ENCODE results near the gene DEPDC1.
"Not testable (repeated sequence)": the region's sequence is repeated elsewhere in the genome, so short reads cannot be mapped to it uniquely, and the experiment has no call there.

DEPDC1 gene

GRCh38 chr1:68476626-68477025 lies 20.3 kb downstream of the DEPDC1 start:
- not testable (repeated sequence) for DNase-seq

GRCh38 chr1:68473060-68473459 lies 23.8 kb downstream of the DEPDC1 start:
- no peak for DNase-seq

- peak in 1 of 2 donors; percentile 9 for DNase-seq
Observed at GRCh38 chr1:68470388-68470970, 26.4 kb downstream of the DEPDC1 start.

GRCh38 chr1:68464891-68465290 lies 32.0 kb downstream of the DEPDC1 start:
- no peak for DNase-seq

GRCh38 chr1:68460935-68461334 lies 35.9 kb downstream of the DEPDC1 start:
- DNase-seq = no peak

- DNase-seq = no peak
Observed at GRCh38 chr1:68459796-68460195, 37.1 kb downstream of the DEPDC1 start.

GRCh38 chr1:68459091-68459490 lies 37.8 kb downstream of the DEPDC1 start:
- no peak for DNase-seq

GRCh38 chr1:68456202-68456601 lies 40.7 kb downstream of the DEPDC1 start:
- DNase-seq = no peak

- no peak for DNase-seq
Observed at GRCh38 chr1:68454534-68454933, 42.3 kb downstream of the DEPDC1 start.

- DNase-seq = no peak
Observed at GRCh38 chr1:68453060-68453670, 43.7 kb downstream of the DEPDC1 start.

- no peak for DNase-seq
Observed at GRCh38 chr1:68449901-68450300, 47.0 kb downstream of the DEPDC1 start, which contains the start of gene RPE65. TSS of gene RPE65 (minus strand) at chr1:68449954. CDS start at chr1:68449905, 49 bp downstream.

- no peak for DNase-seq
Observed at GRCh38 chr1:68448365-68448764, 48.5 kb downstream of the DEPDC1 start.

- no peak for DNase-seq
Observed at GRCh38 chr1:68445709-68446108, 51.2 kb downstream of the DEPDC1 start.

- peak; percentile 5 to 11 for DNase-seq
Observed at GRCh38 chr1:68442822-68443556, 53.9 kb downstream of the DEPDC1 start.

- DNase-seq = no peak
Observed at GRCh38 chr1:68442006-68442405, 54.9 kb downstream of the DEPDC1 start.

- no peak for DNase-seq
Observed at GRCh38 chr1:68438310-68438709, 58.6 kb downstream of the DEPDC1 start.

GRCh38 chr1:68433395-68433794 lies 63.5 kb downstream of the DEPDC1 start:
- DNase-seq = no peak

GRCh38 chr1:68431076-68431475 lies 65.8 kb downstream of the DEPDC1 start:
- no peak for DNase-seq

- DNase-seq = no peak
Observed at GRCh38 chr1:68429233-68429808, 67.6 kb downstream of the DEPDC1 start.

GRCh38 chr1:68426594-68426993 lies 70.3 kb downstream of the DEPDC1 start:
- DNase-seq = no peak

Data from CD4-positive, alpha-beta T cell treated with Interleukin-1 beta for 1 hour (primary cell).